GM19099 (cell line): ENCODE measurements around the gene CORO2B.

Source experiments
- POLR2A ChIP-seq: IDR thresholded peaks from 3 replicates; pipeline ENCODE4 v1.6.1; 2011; ENCODE audit warnings: low read depth; ENCODE audit not compliant: insufficient read length; ENCODE audit errors: extremely low read depth

CORO2B gene

DNA sequence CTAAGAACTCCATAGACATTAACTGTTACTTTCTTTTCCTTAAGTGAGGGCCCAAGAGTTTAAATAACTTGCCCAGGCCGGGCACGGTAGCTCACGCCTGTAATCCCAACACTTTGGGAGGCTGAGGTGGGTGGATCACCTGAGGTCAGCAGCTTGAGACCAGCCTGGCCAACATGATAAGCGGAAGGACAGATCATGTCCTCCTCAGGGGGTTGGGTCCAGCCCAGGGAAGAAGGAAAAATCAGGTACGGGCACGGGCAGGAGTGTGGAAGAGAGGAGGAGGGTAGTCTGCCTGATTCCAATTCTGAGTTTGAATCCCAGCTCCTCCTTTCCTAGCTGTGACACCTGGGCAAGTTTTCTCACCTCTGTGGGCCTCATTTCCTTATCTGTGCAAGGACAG is 123.1 kb downstream of the CORO2B start:
- TF ChIP-seq POLR2A: no peak

GRCh38 chr15:68704496-68705021 is 125.8 kb downstream of the CORO2B start:
- no peak for TF ChIP-seq POLR2A

DNA sequence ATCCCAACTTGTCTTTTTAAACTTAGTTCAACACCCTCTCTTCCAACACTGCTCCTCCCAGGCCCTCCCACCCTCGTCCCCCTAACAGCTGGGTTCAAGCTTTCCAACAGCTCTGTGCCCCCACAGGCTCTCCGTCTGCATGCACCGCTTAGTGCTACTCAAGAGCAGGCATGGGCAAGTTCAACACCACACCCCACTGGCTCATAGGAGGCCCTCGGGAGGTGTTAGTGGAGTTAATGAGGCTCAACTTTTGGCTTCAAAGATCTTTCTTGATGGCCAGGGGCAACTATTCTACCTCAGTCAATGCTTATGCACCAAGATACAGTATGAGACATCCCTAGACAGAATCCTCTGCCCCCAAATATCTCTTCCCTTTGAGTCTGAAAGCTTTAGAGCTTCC is 127.5 kb downstream of the CORO2B start:
- TF ChIP-seq POLR2A: no peak

GRCh38 chr15:68706931-68707330 is 128.1 kb downstream of the CORO2B start:
- TF ChIP-seq POLR2A: no peak

DNA sequence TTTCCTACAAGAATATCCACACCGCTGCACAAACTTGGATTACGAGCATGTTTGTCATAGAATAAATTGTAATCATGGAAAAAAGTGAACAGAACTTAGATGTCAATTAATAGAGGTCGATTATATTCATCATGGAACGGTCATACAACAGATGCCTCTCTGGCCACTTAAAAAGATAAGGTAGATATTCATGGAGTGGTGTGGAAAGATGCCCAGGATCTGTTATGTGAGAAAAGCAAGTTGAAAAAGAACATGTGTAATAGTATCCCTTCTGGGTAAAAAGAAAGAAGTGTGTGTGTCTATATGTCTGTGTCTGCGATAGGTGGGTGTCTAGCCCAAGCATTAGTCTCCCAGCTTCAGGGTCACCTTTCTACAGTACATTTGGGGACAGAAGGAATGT is 128.6 kb downstream of the CORO2B start:
- no peak for TF ChIP-seq POLR2A

- TF ChIP-seq POLR2A: no peak
Measured at GRCh38 chr15:68709876-68710275, 131.1 kb downstream of the CORO2B start.

- no peak for TF ChIP-seq POLR2A
Measured at GRCh38 chr15:68710536-68710935, 131.7 kb downstream of the CORO2B start.

DNA sequence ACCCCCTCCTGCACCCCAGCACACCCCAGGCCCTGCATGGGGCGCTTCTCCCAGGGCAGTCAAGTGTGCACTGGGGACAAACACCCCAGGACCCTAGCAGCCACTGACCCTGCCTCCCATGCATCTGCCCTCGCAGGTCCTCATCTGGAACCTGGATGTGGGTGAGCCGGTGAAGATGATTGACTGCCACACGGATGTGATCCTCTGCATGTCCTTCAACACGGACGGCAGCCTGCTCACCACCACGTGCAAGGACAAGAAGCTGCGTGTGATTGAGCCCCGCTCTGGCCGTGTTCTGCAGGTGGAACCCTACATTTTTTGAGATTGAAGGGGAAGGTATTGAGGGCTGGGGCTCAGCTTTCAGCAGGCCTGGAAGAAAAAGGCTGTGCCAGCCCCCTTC is 132.6 kb downstream of the CORO2B start:
- TF ChIP-seq POLR2A: no peak

DNA sequence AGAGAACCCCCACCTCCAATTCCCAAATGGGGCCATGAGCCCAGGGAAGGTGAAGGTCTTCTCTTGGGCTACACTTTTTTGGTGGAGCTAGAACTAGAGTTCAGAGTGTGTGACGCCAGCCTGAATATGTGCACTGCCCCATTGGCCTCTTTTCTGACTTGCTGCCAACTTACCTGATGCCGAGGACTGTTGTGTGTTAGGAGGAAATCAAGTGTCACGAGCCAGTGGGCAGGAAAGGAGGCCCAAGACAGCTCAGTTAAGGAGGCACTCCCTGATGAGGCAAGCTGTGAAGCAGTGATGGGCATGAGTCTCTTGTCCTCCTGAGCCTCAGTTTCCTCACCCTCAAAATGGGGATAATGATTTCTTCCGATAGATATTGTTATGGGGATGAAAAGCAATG is 134.1 kb downstream of the CORO2B start:
- no peak for TF ChIP-seq POLR2A

GRCh38 chr15:68713874-68714273 is 135.1 kb downstream of the CORO2B start:
- no peak for TF ChIP-seq POLR2A

- no peak for TF ChIP-seq POLR2A
Measured at GRCh38 chr15:68715111-68715510, 136.3 kb downstream of the CORO2B start.

DNA sequence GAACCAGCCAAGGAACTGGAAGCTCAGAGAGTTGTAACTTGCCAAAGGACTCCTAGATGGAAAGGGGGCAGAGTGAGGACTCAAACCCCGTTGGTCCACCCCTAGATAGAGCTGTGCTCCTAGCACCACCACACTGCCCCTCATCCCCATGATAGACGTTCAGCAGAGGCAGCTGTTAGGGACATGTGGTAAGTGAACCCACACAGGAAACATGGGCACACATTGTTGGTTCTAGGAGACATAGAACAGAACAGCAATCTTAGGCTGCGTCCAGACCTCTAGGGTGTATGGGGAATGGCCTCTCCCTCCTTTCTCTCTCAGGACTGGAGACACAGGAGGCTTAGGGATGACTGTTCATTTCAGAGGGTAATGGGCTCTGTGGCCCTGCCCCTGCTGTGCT is 139.2 kb downstream of the CORO2B start:
- no peak for TF ChIP-seq POLR2A

GRCh38 chr15:68718468-68718867 is 139.7 kb downstream of the CORO2B start:
- no peak for TF ChIP-seq POLR2A

GRCh38 chr15:68719051-68719450 is 140.3 kb downstream of the CORO2B start:
- TF ChIP-seq POLR2A: no peak

GRCh38 chr15:68719672-68720071 is 140.9 kb downstream of the CORO2B start:
- no peak for TF ChIP-seq POLR2A

DNA sequence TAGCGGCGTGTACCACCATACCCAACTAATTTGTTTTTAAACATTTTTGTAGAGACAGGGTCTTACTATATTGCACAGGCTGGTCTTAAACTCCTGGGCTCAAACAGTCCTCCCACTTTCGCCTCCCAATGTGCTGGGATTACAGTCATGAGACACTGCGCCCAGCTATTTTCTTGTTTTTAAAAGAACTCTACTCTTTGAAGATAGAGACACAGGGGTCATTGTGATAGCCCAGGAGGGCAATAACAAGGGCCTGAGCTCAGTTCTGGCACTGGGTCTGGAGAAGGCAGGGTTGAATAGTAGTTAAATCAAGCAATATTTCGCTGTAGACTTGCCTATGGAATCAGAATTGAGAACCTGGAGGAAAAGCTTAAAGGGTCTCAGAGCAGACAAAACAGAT is 143.1 kb downstream of the CORO2B start:
- no peak for TF ChIP-seq POLR2A

GRCh38 chr15:68725736-68726135 is 146.9 kb downstream of the CORO2B start:
- TF ChIP-seq POLR2A: no peak
